Activated naive CD4-positive, alpha-beta T cell treated with anti-CD3 and anti-CD28 coated beads for 36 hours (primary cell): ENCODE data around the gene ITGA5. TPM values are rescaled to one million over a fixed set of nuclear protein-coding genes. Genes with fewer than 3 reads are reported as not detected.

ENCODE experiments used
- CTCF ChIA-PET: fragments of 350-600 bp; sonication (Branson Sonifier 250); formaldehyde crosslinking; loops from one replicate; lab custom pipeline; 2021; ENCODE audit warnings: antibody characterized with exemption; lab: Charles Lee
- DNase-seq: peaks from one replicate; pipeline ENCODE4 v3.0.0-alpha.2; 2020
- H3K27ac Mint-ChIP-seq: one replicate; pipeline ENCODE4 v1.8.0; 2021; ENCODE audit warnings: mild to moderate bottlenecking, mixed read lengths
- H3K27me3 Mint-ChIP-seq: one replicate; pipeline ENCODE4 v1.8.0; 2021; ENCODE audit warnings: low read depth, mixed read lengths
- H3K36me3 Mint-ChIP-seq: one replicate; pipeline ENCODE4 v1.8.0; 2021; ENCODE audit warnings: low read depth, mixed read lengths
- H3K4me1 Mint-ChIP-seq: one replicate; pipeline ENCODE4 v1.8.0; 2021; ENCODE audit warnings: low read depth, mixed read lengths
- H3K4me3 Mint-ChIP-seq: one replicate; pipeline ENCODE4 v1.8.0; 2021; ENCODE audit warnings: mild to moderate bottlenecking, moderate library complexity, mixed read lengths
- H3K9me3 Mint-ChIP-seq: one replicate; pipeline ENCODE4 v1.8.0; 2021; ENCODE audit warnings: mixed read lengths
- intact Hi-C: fragments of 100-400 bp; cut with micrococcal nuclease; formaldehyde crosslinking; loops from one replicate; pipeline ENCODE4 v1.15.1; 2023
- total RNA-seq, 2 experiments: library from RNA; stranded (reverse); gene quantifications; one replicate each; pipeline ENCODE4 v1.2.3, GENCODE V29; 2021

Gene ITGA5
- total RNA-seq, result 10 to 100 TPM; 17.9 to 18.4 TPM

DNA sequence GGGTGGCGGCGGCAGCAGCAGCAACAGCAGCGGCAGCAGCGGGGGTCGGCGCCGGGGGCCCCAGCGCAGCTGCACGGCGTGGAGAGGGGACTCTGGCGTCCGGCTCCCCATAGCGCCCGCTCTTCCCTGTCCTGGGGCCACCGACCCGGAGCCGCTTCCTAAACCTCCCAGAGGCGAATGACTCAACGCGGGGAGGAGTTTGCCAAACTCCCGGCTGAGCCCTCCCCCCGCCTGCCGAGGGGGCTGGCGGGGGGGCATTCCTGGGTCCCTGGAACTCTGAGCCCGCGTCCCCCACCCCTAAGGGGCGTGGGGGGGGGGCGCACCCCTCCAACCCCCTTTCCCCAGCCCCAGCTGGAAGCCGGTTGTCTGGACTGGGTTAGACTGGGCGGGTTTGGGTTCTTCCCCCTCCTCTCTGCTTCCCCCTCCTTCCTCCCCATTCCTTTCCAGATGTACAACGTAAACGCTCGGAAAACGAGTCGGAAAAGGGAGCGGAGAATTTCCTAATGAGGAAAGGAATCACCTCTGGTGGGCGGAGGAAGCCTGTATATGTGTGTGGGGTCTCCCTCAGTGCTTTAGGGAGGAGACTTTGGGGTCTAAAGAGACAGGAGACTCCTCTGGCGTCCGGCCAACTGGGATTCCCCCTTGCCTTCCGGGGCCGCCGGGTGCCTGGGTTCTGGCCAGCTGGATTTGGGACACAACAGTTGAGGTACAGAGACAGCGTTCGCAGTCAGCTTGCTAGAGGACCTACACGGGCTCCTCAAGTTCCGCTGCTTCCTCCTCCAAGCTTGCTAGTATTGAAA, at the start of gene ITGA5:
Gene ITGA5, minus strand, starts transcription at position 179 of the 800 bp plus-strand sequence. Its CDS starts 68 bp downstream, at position 111.
- H3K9me3 Mint-ChIP-seq, result no peaks in the 10 kb centered on the region

DNA sequence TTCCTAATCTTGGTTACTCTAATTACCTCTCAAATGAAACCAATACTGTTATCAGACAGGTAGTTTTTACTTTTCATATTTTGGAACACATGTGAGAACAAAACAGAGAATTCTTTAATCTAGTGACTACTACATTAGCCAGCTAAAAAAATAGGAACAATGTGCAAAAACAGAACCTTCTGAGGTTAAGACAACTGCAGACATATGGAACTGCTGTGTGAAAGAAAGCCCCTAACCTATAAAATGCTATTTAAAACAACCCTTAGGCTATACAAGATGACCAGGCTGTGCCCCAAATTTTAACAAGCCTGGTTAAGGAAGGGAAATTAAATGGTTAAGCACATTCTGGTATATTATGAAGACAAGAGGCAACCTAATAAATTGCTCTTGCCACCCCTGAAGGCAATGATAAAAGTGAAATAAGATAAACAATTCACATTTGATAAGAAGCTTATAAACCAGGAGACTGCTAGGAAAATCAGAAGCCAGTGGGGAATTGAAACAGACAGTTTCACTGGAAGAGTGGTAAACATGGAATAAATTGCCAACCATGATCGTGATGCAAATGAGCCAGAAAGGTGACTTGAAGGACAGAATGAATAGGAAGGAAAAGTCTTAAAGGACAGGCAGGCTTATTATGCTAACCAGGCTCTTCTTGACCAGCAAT, 46.9 kb upstream of the ITGA5 start:
- H3K36me3 Mint-ChIP-seq, result no peaks in the 10 kb centered on the region
- DNase-seq, result no peak
- no peak overlapping the region for H3K27ac Mint-ChIP-seq
- H3K4me3 Mint-ChIP-seq, result no peak overlapping the region
- peaks cover 4% of the 10 kb centered on the region for H3K27me3 Mint-ChIP-seq
- H3K9me3 Mint-ChIP-seq, result no peaks in the 10 kb centered on the region
- intact Hi-C loops, result no loop called here
- H3K4me1 Mint-ChIP-seq, result no peaks in the 10 kb centered on the region
- CTCF ChIA-PET, result interaction anchor here (0.6 to 1.7 kb wide), 7 partner anchors 10 to 207 kb away, joined by 3 to 5 read pairs (median 3); no protein-coding TSS in a partner anchor

More for the DNA sequence above, at the start of gene ITGA5:
- CTCF ChIA-PET, result interaction anchor here (3.1 to 14.5 kb wide), 2 partner anchors 18 to 20 kb away, joined by 12 to 257 read pairs; no protein-coding TSS in a partner anchor
- peak; percentile 59 for DNase-seq
- no peaks in the 10 kb centered on the region for H3K36me3 Mint-ChIP-seq
- peaks cover 52% of the 10 kb centered on the region for H3K4me1 Mint-ChIP-seq
- no peaks in the 10 kb centered on the region for H3K27me3 Mint-ChIP-seq
- H3K27ac Mint-ChIP-seq, result peak within 1 kb of the TSS; percentile 89
- peak within 1 kb of the TSS; percentile 95 for H3K4me3 Mint-ChIP-seq
- intact Hi-C loops, result loop anchor here (1.0 to 10.0 kb wide), 3 partner anchors 8 to 1034 kb away; partner anchors contain the start of gene SP1

- no peaks in the 10 kb centered on the region for H3K4me1 Mint-ChIP-seq
- H3K27ac Mint-ChIP-seq, result no peak overlapping the region
- H3K4me3 Mint-ChIP-seq, result no peak overlapping the region
- peaks cover 4% of the 10 kb centered on the region for H3K27me3 Mint-ChIP-seq
- no peaks in the 10 kb centered on the region for H3K9me3 Mint-ChIP-seq
- DNase-seq, result no peak
- no peaks in the 10 kb centered on the region for H3K36me3 Mint-ChIP-seq
- intact Hi-C loops, result no loop called here
- CTCF ChIA-PET, result interaction anchor here (1.2 to 1.8 kb wide), 3 partner anchors 24 to 95 kb away, joined by 4 to 6 read pairs (median 4); no protein-coding TSS in a partner anchor
Observed at GRCh38 chr12:54463484-54463883, 44.4 kb upstream of the ITGA5 start.

DNA sequence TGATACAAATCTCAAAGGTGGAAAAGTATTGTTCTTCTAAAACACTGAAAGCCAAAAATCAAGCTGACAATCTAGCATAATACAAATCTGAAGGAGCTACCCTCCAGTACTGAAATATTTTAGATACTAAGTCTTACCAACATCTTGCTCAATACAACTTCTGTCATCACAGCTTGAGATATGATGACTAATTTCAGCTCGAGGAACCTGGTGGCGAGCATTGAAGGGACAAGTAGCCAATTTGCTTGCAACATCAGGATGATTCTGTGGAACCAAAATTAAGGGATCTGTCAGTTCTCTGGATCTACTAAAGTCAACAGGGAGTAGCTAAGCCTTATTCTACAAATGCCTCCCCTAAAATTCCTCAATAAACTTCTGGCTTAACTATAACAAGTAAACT, 44.0 kb upstream of the ITGA5 start:
- CTCF ChIA-PET, result interaction anchor here (1.2 to 1.8 kb wide), 3 partner anchors 24 to 94 kb away, joined by 4 to 6 read pairs (median 4); no protein-coding TSS in a partner anchor
- Mint-ChIP-seq H3K36me3 (no peaks in the 10 kb centered on the region), H3K27me3 (peaks cover 4% of the 10 kb centered on the region), H3K27ac (no peak overlapping the region), H3K4me1 (no peaks in the 10 kb centered on the region), H3K9me3 (no peaks in the 10 kb centered on the region), H3K4me3 (no peak overlapping the region)
- intact Hi-C loops, result no loop called here
- no peak for DNase-seq

GRCh38 chr12:54460317-54460923, 41.4 kb upstream of the ITGA5 start:
- Mint-ChIP-seq H3K27me3 (peaks cover 4% of the 10 kb centered on the region), H3K9me3 (no peaks in the 10 kb centered on the region), H3K27ac (no peak overlapping the region), H3K4me1 (no peaks in the 10 kb centered on the region), H3K4me3 (no peak overlapping the region), H3K36me3 (no peaks in the 10 kb centered on the region)
- intact Hi-C loops, result no loop called here
- DNase-seq, result no peak
- CTCF ChIA-PET, result interaction anchor here (1.0 to 1.6 kb wide), 2 partner anchors 61 to 135 kb away, joined by 3 to 6 read pairs; partner anchors contain the start of gene COPZ1

GRCh38 chr12:54459355-54459754, 40.3 kb upstream of the ITGA5 start:
- H3K27me3 Mint-ChIP-seq, result peaks cover 4% of the 10 kb centered on the region
- H3K4me3 Mint-ChIP-seq, result no peak overlapping the region
- CTCF ChIA-PET, result interaction anchor here (1.1 kb wide), 1 partner anchor 17 kb away, joined by 4 read pairs; no protein-coding TSS in a partner anchor
- H3K36me3 Mint-ChIP-seq, result no peaks in the 10 kb centered on the region
- intact Hi-C loops, result no loop called here
- no peaks in the 10 kb centered on the region for H3K9me3 Mint-ChIP-seq
- no peak for DNase-seq
- H3K4me1 Mint-ChIP-seq, result no peaks in the 10 kb centered on the region
- H3K27ac Mint-ChIP-seq, result no peak overlapping the region

GRCh38 chr12:54455760-54456469, 36.8 kb upstream of the ITGA5 start:
- Mint-ChIP-seq H3K27me3 (no peaks in the 10 kb centered on the region), H3K4me1 (no peaks in the 10 kb centered on the region), H3K4me3 (no peak overlapping the region), H3K27ac (no peak overlapping the region), H3K9me3 (no peaks in the 10 kb centered on the region), H3K36me3 (no peaks in the 10 kb centered on the region)
- intact Hi-C loops, result no loop called here
- DNase-seq, result no peak
- CTCF ChIA-PET, result interaction anchor here (0.6 to 3.7 kb wide), 3 partner anchors 25 to 698 kb away, joined by 3 to 22 read pairs (median 4); no protein-coding TSS in a partner anchor

GRCh38 chr12:54452628-54453027, 33.6 kb upstream of the ITGA5 start:
- H3K27ac Mint-ChIP-seq, result no peak overlapping the region
- CTCF ChIA-PET, result interaction anchor here (0.6 to 3.7 kb wide), 3 partner anchors 49 to 159 kb away, joined by 3 to 22 read pairs (median 5); no protein-coding TSS in a partner anchor
- no peak for DNase-seq
- H3K4me3 Mint-ChIP-seq, result no peak overlapping the region
- no peaks in the 10 kb centered on the region for H3K4me1 Mint-ChIP-seq
- H3K36me3 Mint-ChIP-seq, result no peaks in the 10 kb centered on the region
- intact Hi-C loops, result no loop called here
- H3K27me3 Mint-ChIP-seq, result no peaks in the 10 kb centered on the region
- H3K9me3 Mint-ChIP-seq, result no peaks in the 10 kb centered on the region

- Mint-ChIP-seq H3K4me3 (no peak overlapping the region), H3K27ac (no peak overlapping the region), H3K9me3 (no peaks in the 10 kb centered on the region), H3K4me1 (no peaks in the 10 kb centered on the region), H3K36me3 (no peaks in the 10 kb centered on the region), H3K27me3 (no peaks in the 10 kb centered on the region)
- DNase-seq, result no peak
- CTCF ChIA-PET, result interaction anchor here (0.7 to 13.0 kb wide), 5 partner anchors 10 to 155 kb away, joined by 3 to 384 read pairs (median 5); no protein-coding TSS in a partner anchor
- intact Hi-C loops, result no loop called here
Observed at GRCh38 chr12:54448344-54448743, 29.3 kb upstream of the ITGA5 start.

DNA sequence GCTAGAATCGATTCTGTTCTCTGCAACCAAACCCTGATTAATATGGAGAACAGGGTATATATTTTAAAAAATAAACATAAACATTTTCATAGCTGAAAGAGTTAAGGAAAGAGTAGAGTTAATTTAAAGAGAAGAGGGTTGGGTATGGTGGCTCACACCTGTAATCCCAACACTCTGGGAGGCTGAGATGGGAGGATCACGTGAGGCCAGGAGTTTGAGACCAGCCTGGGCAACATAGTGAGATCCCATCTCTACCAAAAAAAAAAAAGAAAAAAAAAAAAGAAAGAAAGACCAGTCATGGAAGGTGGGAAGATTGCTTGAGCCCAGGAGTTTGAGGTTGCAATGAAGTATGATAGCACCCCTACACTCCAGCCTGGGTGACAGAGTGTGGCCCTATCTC, 28.9 kb upstream of the ITGA5 start:
- no peak overlapping the region for H3K27ac Mint-ChIP-seq

DNA sequence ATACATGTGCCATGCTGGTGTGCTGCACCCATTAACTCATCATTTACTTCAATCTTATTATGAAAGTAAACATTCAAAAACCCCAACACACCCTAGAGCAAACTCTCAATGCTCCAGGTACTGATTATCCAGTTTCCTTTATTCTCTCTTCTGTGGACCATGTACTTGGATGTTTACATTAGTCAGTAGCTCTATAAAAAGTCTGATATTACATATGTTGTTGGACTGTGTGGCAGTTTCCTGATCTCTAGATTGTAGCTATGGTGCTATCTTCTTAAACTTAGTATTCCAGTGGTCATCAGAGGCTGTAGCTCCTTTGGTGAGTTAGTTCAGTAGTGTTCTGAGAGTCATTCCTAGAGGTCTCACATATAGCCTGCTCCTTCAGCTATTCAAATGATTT, 25.1 kb upstream of the ITGA5 start:
- CTCF ChIA-PET, result interaction anchor here (0.7 to 13.0 kb wide), 3 partner anchors 43 to 337 kb away, joined by 3 to 384 read pairs (median 4); no protein-coding TSS in a partner anchor
- no peaks in the 10 kb centered on the region for H3K27me3 Mint-ChIP-seq
- no peak overlapping the region for H3K4me3 Mint-ChIP-seq
- DNase-seq, result no peak
- H3K9me3 Mint-ChIP-seq, result no peaks in the 10 kb centered on the region
- no peaks in the 10 kb centered on the region for H3K36me3 Mint-ChIP-seq
- no peak overlapping the region for H3K27ac Mint-ChIP-seq
- intact Hi-C loops, result no loop called here
- peaks cover 4% of the 10 kb centered on the region for H3K4me1 Mint-ChIP-seq

More for the DNA sequence above, 28.9 kb upstream of the ITGA5 start:
- no peaks in the 10 kb centered on the region for H3K4me1 Mint-ChIP-seq
- CTCF ChIA-PET, result interaction anchor here (0.7 to 13.0 kb wide), 5 partner anchors 10 to 154 kb away, joined by 3 to 384 read pairs (median 5); no protein-coding TSS in a partner anchor
- no peak overlapping the region for H3K4me3 Mint-ChIP-seq
- intact Hi-C loops, result no loop called here
- no peak for DNase-seq
- no peaks in the 10 kb centered on the region for H3K36me3 Mint-ChIP-seq
- no peaks in the 10 kb centered on the region for H3K9me3 Mint-ChIP-seq
- no peaks in the 10 kb centered on the region for H3K27me3 Mint-ChIP-seq
